HCT116 (cell line): ENCODE results near the gene IFNA21. TPM values are rescaled to one million over a fixed set of nuclear protein-coding genes. Genes with fewer than 3 reads are reported as not detected.
"Not testable (repeated sequence)": the region's sequence is repeated elsewhere in the genome, so short reads cannot be mapped to it uniquely, and the experiment has no call there.

Experiments used
- ATAC-seq: fragments of 200-7000 bp; cut with Tn5 transposase; 2 replicates; pipeline ENCODE4 v1.9.1; 2020; ENCODE audit warnings: mild to moderate bottlenecking, moderate library complexity
- BruUV-seq: library from RNA; stranded (reverse); fragments of 400-500 nt; replicated peaks from 2 replicates; lab custom pipeline; 2021; lab: Mats Ljungman, UMichigan
- CTCF ChIA-PET: fragments of 300-600 bp; sonication (Branson Sonifier 250); formaldehyde crosslinking; loops from one replicate; lab custom pipeline; 2021; ENCODE audit warnings: antibody characterized with exemption; lab: Charles Lee
- POLR2A ChIA-PET: fragments of 300-600, 350-600 bp; sonication (Branson Sonifier 250); formaldehyde crosslinking; loops from one replicate; lab custom pipeline; 2021; ENCODE audit warnings: antibody characterized with exemption; lab: Charles Lee
- RAD21 ChIA-PET, 2 experiments: fragments of 300-600 bp; sonication (Branson Sonifier 250); formaldehyde crosslinking; loops; one replicate each; lab custom pipeline; 2023; ENCODE audit warnings: low total read pairs in 2 of 2; ENCODE audit not compliant: uncharacterized antibody in 2 of 2, unreplicated experiment in 2 of 2, low non-redundant PET in 1 of 2; lab: Charles Lee
- DNase-seq: peaks from one replicate; pipeline ENCODE4 v3.0.0-alpha.2; 2010; ENCODE audit warnings: low read depth, low spot score
- H2AFZ ChIP-seq: fragments of 200-600 bp; shearing (Covaris generic), sonication (generic); 2 replicates; pipeline ENCODE4 v1.6.1; 2017; ENCODE audit warnings: low read depth, mixed run types, mixed read lengths, antibody characterized with exemption, low read length; ENCODE audit not compliant: poor library complexity, severe bottlenecking
- H3K27ac ChIP-seq: 2 replicates; pipeline ENCODE4 v1.5.1; 2012; ENCODE audit warnings: low read depth, low read length
- H3K27me3 ChIP-seq: fragments of 200-600 bp; sonication (generic); 2 replicates; pipeline ENCODE4 v1.6.1; 2016; ENCODE audit warnings: mixed run types, low read length, mixed read lengths; ENCODE audit not compliant: insufficient read depth
- H3K36me3 ChIP-seq, 2 experiments: fragments of 200-500 bp in 1 of 2; fragments of 200-600 bp in 1 of 2; sonication (Bioruptor generic) in 1 of 2; sonication (generic) in 1 of 2; 2 replicates each; pipeline versions ENCODE4 v1.5.1 to v1.6.1; 2014 to 2016; ENCODE audit warnings: low read length in 2 of 2, inconsistent platforms in 1 of 2, mixed read lengths in 1 of 2, mixed run types in 1 of 2; ENCODE audit not compliant: insufficient read depth in 2 of 2, control insufficient read depth in 1 of 2
- H3K4me1 ChIP-seq, 2 experiments: fragments of 200-600 bp in 1 of 2; sonication (generic) in 1 of 2; 2 replicates each; pipeline versions ENCODE4 v1.5.1 to v1.6.1; 2012 to 2017; ENCODE audit warnings: low read length in 2 of 2, inconsistent platforms in 1 of 2, mild to moderate bottlenecking in 1 of 2, mixed read lengths in 1 of 2, mixed run types in 1 of 2, moderate library complexity in 1 of 2; ENCODE audit not compliant: insufficient read depth in 2 of 2, control insufficient read depth in 1 of 2
- H3K4me2 ChIP-seq: fragments of 200-600 bp; sonication (generic); 2 replicates; pipeline ENCODE4 v1.6.1; 2017; ENCODE audit warnings: mixed run types, low read length, mixed read lengths
- H3K4me3 ChIP-seq, 2 experiments: fragments of 200-600 bp in 1 of 2; sonication (generic) in 1 of 2; replicated peaks in 1 of 2; 2 replicates each; pipeline ENCODE4 v1.5.1; 2011 to 2016; ENCODE audit warnings: low read length in 2 of 2, control low read depth in 1 of 2, low read depth in 1 of 2, mild to moderate bottlenecking in 1 of 2, mixed read lengths in 1 of 2, mixed run types in 1 of 2
- H3K79me2 ChIP-seq: fragments of 200-600 bp; sonication (generic); 2 replicates; pipeline ENCODE4 v1.6.1; 2017; ENCODE audit warnings: mild to moderate bottlenecking, mixed run types, low read length, moderate library complexity, mixed read lengths; ENCODE audit not compliant: insufficient read depth
- H3K9ac ChIP-seq: fragments of 200-600 bp; sonication (generic); 2 replicates; pipeline ENCODE4 v1.6.1; 2016; ENCODE audit warnings: low read length, mixed read lengths
- H3K9me2 ChIP-seq: fragments of 200-600 bp; sonication (generic), shearing (Covaris generic); 2 replicates; pipeline ENCODE4 v1.6.1; 2017; ENCODE audit warnings: mixed run types, mild to moderate bottlenecking, moderate library complexity; ENCODE audit not compliant: insufficient read depth
- H3K9me3 ChIP-seq, 2 experiments: fragments of 200-500 bp in 1 of 2; fragments of 200-600 bp in 1 of 2; sonication (Bioruptor generic) in 1 of 2; sonication (generic) in 1 of 2; 2 replicates each; pipeline ENCODE4 v1.6.1; 2014 to 2017; ENCODE audit warnings: low read length in 2 of 2, mixed read lengths in 2 of 2, inconsistent platforms in 1 of 2, low read depth in 1 of 2, mild to moderate bottlenecking in 1 of 2, mixed run types in 1 of 2, moderate library complexity in 1 of 2; ENCODE audit not compliant: control insufficient read depth in 1 of 2, insufficient read depth in 1 of 2
- H4K20me1 ChIP-seq: fragments of 200-600 bp; sonication (generic), shearing (Covaris generic); 2 replicates; pipeline ENCODE4 v1.6.1; 2017; ENCODE audit warnings: mixed run types, mild to moderate bottlenecking, moderate library complexity; ENCODE audit not compliant: insufficient read depth
- CBX3 ChIP-seq: IDR thresholded peaks from 2 replicates; pipeline ENCODE4 v1.6.1; 2012; ENCODE audit warnings: low read depth
- CEBPB ChIP-seq: IDR thresholded peaks from 2 replicates; pipeline ENCODE4 v1.6.1; 2012; ENCODE audit warnings: low read depth
- JUND ChIP-seq: IDR thresholded peaks from 2 replicates; pipeline ENCODE4 v1.6.1; 2012
- POLR2AphosphoS5 ChIP-seq: IDR thresholded peaks from 2 replicates; pipeline ENCODE4 v1.6.1; 2011; ENCODE audit warnings: mild to moderate bottlenecking, low read depth, low read length, moderate library complexity
- YY1 ChIP-seq: IDR thresholded peaks from 2 replicates; pipeline ENCODE4 v1.6.1; 2011; ENCODE audit warnings: low read length, low read depth, moderate library complexity, mild to moderate bottlenecking; ENCODE audit not compliant: insufficient replicate concordance; ENCODE audit errors: extremely low read depth
- intact Hi-C: fragments of 100-400 bp; cut with micrococcal nuclease; formaldehyde crosslinking; loops from 2 replicates; pipeline ENCODE4 v1.10.0; 2022
- total RNA-seq: library from RNA; stranded (reverse); gene quantifications from one replicate; pipeline ENCODE4 v1.2.1, GENCODE V29; 2021; ENCODE audit not compliant: unreplicated experiment
- TF ChIP-seq, protein P1 (sequence below): IDR thresholded peaks from 2 replicates; pipeline ENCODE4 v1.6.1; 2012
- TF ChIP-seq, protein P2 (sequence below): IDR thresholded peaks from 2 replicates; pipeline ENCODE4 v1.6.1; 2011; ENCODE audit warnings: mild to moderate bottlenecking, low read length, moderate library complexity; ENCODE audit not compliant: insufficient replicate concordance; ENCODE audit errors: extremely low read depth

IFNA21 gene
- total RNA-seq, 1 experiment from 2014 or later, result not detected

DNA sequence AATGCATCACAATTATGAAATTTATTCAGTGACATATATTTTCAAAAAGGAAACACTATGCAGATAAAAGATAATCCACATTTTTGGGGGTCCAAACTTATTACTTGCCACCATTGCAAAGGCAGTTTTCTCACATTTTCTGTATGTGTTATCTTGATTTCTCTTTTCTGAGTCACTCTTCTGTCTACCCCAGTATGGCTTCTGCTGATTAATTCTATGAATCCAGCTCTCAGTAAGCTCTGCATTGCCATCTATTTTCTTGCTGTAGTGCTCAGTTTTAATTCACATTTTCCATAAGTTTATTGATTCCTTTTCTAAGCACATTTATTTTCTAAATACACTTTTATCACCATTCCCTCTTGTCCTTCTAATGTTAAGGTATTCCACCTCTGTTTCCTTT is 38.7 kb upstream of the IFNA21 start:
- Histone ChIP-seq H3K27ac (no peak overlapping the region), H2AFZ (no peak overlapping the region), H3K9ac (no peak overlapping the region), H3K27me3 (no peaks in the 10 kb centered on the region), H3K4me2 (no peak overlapping the region), H3K4me3 (no peak overlapping the region), H4K20me1 (no peaks in the 10 kb centered on the region), H3K9me3 (no peaks in the 10 kb centered on the region), H3K36me3 (no peaks in the 10 kb centered on the region), H3K9me2 (no peaks in the 10 kb centered on the region), H3K4me1 (no peaks in the 10 kb centered on the region), H3K79me2 (no peaks in the 10 kb centered on the region)
- intact Hi-C loops, result no loop called here
- DNase-seq (no peak), ATAC-seq (no peak)
- RAD21 ChIA-PET, result no interaction called here
- TF ChIP-seq CEBPB (no peak), JUND (no peak), CBX3 (no peak), YY1 (no peak), POLR2AphosphoS5 (no peak)
- TF ChIP-seq, protein P1, sequence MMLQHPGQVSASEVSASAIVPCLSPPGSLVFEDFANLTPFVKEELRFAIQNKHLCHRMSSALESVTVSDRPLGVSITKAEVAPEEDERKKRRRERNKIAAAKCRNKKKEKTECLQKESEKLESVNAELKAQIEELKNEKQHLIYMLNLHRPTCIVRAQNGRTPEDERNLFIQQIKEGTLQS, result no peak
- TF ChIP-seq, protein P2, sequence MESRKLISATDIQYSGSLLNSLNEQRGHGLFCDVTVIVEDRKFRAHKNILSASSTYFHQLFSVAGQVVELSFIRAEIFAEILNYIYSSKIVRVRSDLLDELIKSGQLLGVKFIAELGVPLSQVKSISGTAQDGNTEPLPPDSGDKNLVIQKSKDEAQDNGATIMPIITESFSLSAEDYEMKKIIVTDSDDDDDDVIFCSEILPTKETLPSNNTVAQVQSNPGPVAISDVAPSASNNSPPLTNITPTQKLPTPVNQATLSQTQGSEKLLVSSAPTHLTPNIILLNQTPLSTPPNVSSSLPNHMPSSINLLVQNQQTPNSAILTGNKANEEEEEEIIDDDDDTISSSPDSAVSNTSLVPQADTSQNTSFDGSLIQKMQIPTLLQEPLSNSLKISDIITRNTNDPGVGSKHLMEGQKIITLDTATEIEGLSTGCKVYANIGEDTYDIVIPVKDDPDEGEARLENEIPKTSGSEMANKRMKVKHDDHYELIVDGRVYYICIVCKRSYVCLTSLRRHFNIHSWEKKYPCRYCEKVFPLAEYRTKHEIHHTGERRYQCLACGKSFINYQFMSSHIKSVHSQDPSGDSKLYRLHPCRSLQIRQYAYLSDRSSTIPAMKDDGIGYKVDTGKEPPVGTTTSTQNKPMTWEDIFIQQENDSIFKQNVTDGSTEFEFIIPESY, result no peak
- BruUV-seq, result no TSS peak
- CTCF ChIA-PET, result interaction anchor here (1.3 kb wide), 1 partner anchor 22 kb away, joined by 3 read pairs; no protein-coding TSS in a partner anchor
- POLR2A ChIA-PET, result no interaction called here

DNA sequence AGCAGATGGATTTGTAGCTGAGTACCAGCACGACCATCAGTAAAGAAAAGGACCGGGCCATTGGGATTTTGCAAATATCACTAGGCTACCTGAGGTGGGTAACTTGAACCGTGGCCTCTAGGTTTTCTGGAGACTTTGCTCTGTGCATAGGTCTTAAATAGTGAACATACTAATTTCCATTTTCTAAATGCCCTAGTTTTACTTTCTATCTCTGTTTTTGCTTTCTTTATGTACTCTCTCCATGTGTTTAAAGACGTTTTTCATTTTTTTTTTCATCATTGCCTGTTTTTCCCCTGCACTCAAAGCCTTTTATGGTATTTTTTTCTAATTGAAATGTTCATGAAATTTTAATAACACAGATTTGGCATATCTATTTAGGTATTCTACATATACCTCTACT is 35.6 kb upstream of the IFNA21 start, which contains the start of gene IFNA7:
Gene IFNA7 (minus strand): TSS at position 101 of the 400 bp plus-strand sequence. CDS start 40 bp downstream, at position 61.
- H3K9me3 ChIP-seq, H2AFZ ChIP-seq, ATAC-seq, CTCF ChIA-PET, DNase-seq, intact Hi-C loops, POLR2A ChIA-PET, H3K79me2 ChIP-seq, H3K4me2 ChIP-seq, H3K9ac ChIP-seq, H3K4me3 ChIP-seq, RAD21 ChIA-PET, H4K20me1 ChIP-seq, H3K36me3 ChIP-seq, H3K27ac ChIP-seq, BruUV-seq, H3K9me2 ChIP-seq, H3K27me3 ChIP-seq, H3K4me1 ChIP-seq: not testable (repeated sequence)
